Fibroblast of lung (primary cell): ENCODE results near the gene PPM1G.

ENCODE experiments used
- CTCF ChIP-seq, 2 donors: IDR thresholded peaks in 1 of 2; conservative IDR thresholded peaks in 1 of 2; 1 replicate in 1 of 2; 2 replicates in 1 of 2; pipeline ENCODE4 v1.5.1; 2011 to 2012; ENCODE audit warnings: low read length in 2 of 2, control low read depth in 1 of 2, inconsistent platforms in 1 of 2, low read depth in 1 of 2, mild to moderate bottlenecking in 1 of 2
- EZH2 ChIP-seq: IDR thresholded peaks from 2 replicates; pipeline ENCODE4 v1.5.1; 2012; ENCODE audit warnings: low read length, control low read depth, mild to moderate bottlenecking; ENCODE audit errors: missing control alignments

- TF ChIP-seq CTCF (conservative IDR thresholded peaks at IDR 0.05 in 1 of 2, IDR thresholded peaks at IDR 0.05 in 1 of 2; ENCODE audit: low read depth in 1 of 2, low read length in 2 of 2): no peak
- no peak for TF ChIP-seq EZH2
Measured at GRCh38 chr2:27350106-27350693, 59.2 kb downstream of the PPM1G start.
